Measurements from ENCODE around the gene VPS13D.

Gene VPS13D

DNA sequence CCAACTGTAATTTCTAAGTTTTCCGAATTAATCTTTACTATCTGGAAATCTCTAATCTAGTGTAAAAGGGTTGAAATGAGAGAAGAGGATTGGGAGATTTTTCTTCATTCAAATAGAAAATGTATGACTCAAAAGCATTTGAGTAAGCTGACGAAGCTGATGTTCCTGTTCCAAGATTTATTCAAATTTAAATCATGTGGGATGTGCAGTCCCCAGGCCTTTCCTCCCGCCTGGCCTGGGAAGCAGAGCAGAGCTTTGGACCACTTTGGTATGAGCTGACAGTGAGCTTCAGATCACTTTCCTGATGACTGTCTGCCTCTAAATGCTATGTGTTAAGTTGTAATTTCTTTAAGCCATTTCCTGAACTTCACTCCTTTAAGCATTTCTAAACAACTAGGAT, 196.2 kb downstream of the VPS13D start:
- DNase-seq (ENCODE audit: low spot score), result no peak
- no peak for FAIRE-seq

DNA sequence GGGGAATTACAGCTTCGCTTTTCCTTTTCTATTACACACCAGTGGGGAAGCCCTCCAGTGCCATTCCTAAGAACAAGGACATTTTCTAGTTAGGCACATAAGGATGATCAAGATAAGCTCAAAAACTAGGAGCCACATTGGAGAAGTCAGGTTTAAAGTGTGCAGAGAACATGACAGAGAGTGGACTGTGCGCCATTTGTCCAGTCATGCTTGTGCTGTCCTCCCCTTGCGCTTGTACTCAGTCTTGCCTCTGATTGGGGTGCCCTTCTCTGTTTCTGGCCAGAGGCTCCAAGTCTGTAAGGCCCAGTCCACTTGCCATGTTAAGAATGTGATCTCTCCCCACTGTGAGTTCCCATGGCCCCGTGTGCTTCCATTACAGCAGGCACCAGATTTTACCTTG, 198.5 kb downstream of the VPS13D start:
- FAIRE-seq (no peak), DNase-seq (ENCODE audit: low spot score) (no peak)

DNA sequence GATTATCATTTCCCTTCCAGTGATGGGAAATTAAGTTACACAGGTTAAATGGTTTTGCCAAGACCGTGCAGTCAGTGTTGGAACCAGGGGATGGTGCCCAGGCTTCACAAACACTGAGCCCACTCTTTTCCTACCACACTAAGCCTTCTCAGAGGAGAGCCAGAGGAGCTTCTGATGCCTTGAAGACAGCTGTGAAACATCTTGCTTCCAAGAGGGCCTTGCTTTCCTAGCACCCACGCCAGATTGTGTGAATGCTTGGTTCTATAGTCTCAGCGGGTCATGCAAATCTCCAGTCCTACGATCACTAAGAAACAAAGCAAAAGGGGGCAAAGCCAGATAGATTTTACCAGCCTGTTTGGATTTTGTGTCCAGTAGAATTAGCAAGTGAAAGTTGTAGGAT, 200.7 kb downstream of the VPS13D start:
- FAIRE-seq, result no peak
- DNase-seq (ENCODE audit: low spot score), result no peak

DNA sequence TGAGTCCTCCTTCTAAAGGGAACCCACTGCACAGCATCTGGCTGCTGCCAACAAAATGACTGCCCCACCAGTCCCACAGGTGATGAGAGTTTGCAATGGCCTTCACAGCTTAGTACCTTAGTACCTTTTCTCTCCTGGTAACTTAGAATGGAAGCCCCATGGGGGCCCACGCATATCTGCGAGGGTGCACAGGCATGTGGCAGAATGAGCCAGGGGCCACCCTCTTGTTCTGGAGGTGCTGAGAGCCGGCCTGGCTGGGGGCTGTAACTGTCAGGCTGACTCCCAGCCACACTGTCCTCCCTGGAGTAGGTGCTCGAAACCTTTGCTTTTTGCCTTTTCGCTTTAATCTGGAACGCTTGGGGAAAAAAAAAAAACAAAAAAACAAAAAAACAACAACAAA, 203.1 kb downstream of the VPS13D start:
- FAIRE-seq (no peak), DNase-seq (ENCODE audit: low spot score) (no peak)

DNA sequence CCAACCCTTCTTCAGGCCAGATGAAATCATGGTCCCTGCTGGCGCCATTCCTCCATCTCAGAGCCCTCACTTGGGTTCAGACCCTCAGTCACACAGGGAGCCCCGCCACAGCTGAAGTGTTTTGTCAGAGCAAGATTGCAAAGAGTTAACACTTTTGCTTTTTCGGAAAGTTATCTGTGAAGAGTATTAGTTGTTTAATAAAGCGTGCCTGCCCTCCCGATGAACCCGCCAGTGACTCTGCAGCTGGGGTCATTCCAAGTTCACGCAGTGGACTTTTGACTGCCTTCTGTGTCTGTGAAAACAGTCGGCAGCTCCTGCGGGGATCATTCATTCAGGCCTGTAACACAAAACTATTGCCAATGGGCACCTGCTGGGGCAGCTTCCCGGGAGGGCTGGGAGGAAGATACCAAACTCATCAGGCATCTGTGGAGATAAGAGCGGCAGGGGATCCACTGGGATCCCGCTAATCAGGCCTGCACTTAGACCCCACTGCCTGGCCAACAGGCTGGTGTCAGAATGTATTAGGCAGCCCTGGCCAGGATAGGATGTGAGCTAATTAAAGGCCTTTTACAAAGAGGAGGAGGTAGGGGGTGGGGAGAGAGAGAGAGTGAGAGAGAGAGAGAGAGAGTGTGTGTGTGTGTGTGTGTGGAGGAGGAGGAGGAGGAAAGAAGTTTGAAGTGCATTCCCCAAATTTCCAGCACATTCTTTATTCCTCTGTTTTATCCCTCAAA, 203.7 kb downstream of the VPS13D start:
- DNase-seq (ENCODE audit: low spot score) (no peak), FAIRE-seq (no peak)

DNA sequence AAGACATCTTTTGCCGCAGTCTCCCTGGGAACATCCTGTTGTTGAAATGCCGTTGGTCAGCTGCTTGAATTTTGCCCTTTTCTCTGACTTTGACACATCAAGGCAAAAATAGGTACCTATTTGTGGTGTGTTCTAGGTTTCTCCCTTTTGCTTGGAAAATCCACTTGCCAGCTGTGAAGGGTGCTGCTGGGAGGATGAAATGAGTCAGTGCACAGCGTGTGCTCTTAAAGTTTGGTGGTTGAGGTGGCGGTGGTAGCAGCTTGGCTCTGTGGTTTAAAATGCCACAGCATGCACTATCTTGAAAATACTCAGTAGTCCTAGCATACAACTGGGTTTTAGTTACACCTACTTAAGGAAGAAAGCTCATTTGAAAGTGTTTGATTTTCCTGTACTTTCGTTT, 204.3 kb downstream of the VPS13D start:
- FAIRE-seq, result peak; percentile 89

DNA sequence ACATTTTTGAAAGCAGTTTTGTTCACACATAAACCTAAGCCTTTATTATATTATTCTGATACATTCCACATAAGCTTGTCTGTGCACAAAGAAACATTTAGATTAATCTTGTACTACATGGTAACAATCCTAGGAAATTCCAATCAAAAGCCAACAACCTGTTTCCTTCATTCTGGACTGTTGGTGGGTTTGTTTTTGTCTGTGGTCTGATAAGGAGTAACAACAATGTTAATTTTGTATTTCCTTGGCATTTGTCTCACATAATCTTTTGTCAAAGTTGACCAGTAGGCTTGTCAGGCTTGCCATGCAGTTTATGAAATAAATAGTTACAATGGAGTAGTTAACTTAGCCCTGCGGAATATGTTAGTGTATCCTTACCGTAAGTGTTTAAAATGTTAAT, 204.9 kb downstream of the VPS13D start:
- FAIRE-seq (no peak), DNase-seq (ENCODE audit: low spot score) (no peak)

More for the DNA sequence above, 204.3 kb downstream of the VPS13D start:
- peak; percentile 71 for DNase-seq (ENCODE audit: low spot score)

DNA sequence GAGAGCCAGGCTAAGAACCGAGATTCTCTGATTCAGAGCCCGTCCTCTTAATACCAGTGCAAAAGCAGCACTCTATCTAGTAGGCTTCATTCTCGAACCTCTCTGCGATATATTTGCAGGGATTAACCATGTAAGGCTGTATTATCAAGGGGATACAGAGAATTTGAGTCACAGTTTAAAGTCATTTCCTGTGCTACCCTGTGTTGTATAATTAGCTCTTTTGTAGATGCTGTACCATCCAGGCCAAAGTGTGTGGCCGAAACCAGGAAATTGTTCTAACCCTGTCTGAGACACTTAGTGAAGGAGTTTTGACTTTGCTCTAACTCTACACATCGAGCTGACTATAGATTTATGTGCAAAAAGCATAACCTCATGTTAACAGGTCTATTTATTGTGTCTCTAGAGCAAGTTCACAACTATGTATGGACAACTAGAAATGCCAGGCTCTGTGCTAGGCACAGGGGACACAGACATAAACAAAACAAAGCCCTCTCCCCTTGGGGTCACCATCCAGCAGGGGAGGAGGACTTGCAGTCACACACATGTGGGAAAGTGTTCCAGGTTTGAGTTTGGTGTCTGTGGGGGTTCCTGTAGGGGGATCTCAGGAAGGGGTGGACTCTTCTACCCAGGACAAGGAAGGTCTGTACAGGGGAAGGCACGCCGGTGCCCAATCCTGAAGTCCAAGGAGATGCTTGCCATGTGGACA, 206.0 kb downstream of the VPS13D start:
- no peak for FAIRE-seq
- DNase-seq (ENCODE audit: low spot score), result no peak

DNA sequence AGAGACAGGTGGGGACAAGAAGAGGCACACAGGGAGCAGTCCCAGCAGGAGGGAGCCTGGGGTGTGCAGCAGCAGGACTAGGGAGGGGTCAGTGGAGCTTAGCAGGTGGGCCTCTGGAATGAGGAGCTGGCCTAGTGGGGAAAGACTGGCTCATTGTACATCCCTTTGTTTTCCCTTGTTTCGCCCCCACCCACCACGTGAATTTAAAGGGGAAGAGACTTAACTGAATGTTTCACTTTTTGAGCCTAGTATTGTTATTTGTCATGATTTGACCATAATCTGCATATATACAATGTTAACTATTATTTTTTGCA, 206.5 kb downstream of the VPS13D start:
- DNase-seq (ENCODE audit: low spot score) (no peak), FAIRE-seq (no peak)

DNA sequence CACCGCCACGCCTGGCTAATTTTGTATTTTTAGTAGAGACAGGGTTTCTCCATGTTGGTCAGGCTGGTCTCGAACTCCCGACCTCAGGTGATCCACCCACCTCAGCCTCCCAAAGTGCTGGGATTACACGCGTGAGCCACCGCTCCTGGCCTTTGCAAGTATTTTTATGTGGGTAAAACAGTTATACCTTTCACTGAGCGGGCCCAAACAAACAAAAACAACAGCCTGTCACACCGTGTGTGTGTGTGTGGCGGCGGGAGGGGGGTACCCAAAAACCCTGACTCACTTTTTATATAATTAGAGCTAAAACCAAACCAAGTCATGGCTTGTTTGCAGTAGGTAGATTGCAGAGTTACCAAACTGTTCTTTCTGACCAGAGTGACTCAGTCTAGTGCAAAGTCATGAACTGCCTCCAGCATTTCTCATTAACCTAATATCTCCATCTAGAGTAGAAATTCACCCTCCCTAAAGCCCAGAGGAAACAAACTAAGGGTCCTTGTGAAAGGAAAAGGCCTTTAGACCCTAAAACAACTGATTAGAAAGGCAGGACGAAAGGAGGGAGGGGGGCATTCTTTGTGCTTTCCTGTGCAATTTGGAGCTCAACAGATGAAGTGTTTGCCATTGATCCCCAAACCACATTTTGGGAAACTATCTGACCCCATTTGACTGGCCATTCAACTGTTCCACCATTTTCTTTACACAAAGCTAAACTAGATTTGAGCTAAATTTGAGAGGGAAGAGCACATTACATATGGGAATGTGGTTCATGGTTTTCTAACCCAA, 207.2 kb downstream of the VPS13D start:
- DNase-seq (ENCODE audit: low spot score) (peak; percentile 53), FAIRE-seq (peak; percentile 58)

DNA sequence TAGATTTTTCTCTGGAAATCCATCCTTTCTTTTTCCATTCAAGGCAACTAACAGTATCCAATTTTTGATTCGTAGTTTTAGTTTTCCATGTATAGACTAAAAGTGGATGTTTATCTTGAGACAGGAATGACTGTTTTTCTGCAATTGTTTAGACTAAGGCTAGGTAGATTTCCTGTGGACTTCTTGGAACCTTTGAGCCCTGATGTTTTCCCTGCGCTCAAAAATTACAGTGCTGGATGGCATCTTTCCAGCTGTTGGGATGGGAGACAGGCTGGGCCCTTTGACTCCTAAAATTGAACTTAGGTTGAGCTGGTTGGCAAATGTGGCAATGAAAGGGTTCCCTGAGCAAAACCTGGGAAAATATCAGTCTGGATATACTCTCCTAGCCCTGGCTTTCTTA, 207.8 kb downstream of the VPS13D start:
- no peak for FAIRE-seq
- no peak for DNase-seq (ENCODE audit: low spot score)

DNA sequence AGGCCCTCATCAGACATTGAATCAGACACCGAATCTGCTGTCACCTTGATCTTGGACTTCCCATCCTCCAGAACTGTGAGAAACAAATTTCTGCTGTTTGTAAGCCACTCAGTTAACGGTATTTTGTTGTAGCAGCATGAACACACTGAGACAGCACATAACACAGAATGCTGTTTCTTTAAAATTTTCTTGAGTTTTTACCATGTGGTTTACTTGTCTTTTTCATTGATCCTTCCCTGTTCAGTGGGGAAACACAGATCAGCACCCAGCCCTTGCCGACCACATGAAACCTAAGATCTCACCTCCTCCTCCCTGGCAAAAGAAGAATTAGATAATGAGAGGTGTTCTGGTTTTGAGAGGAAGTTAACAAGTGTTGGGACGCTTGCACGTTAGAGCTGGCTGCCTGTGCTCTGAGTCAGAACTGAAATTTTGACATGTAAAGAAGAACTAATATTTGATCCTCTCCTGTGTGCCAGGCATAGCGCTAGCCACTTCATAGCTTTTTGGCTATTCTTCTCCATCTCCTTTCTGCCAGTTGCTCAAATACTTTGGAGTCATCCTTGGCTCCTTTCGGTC, 208.6 kb downstream of the VPS13D start:
- DNase-seq (ENCODE audit: low spot score), result no peak
- FAIRE-seq, result no peak

DNA sequence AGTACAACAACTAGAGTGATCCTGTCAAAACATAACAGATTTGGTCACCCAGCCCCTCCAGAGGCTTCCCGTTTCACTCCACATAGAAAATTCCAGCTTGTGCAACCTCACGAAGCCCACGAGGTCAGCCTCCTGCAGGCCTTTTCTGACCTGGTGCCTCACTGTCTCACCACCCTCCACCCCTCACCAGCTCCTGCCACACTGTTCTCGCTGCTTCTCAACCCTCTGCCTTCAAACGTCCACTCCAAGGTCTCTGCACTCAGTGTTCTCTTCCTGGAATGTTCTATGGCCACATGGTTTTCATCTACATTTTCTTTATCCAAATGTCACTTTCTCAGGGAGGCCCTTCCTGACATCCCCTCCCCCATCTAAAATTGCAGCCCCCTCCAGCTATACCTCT, 209.2 kb downstream of the VPS13D start:
- FAIRE-seq, result no peak

DNA sequence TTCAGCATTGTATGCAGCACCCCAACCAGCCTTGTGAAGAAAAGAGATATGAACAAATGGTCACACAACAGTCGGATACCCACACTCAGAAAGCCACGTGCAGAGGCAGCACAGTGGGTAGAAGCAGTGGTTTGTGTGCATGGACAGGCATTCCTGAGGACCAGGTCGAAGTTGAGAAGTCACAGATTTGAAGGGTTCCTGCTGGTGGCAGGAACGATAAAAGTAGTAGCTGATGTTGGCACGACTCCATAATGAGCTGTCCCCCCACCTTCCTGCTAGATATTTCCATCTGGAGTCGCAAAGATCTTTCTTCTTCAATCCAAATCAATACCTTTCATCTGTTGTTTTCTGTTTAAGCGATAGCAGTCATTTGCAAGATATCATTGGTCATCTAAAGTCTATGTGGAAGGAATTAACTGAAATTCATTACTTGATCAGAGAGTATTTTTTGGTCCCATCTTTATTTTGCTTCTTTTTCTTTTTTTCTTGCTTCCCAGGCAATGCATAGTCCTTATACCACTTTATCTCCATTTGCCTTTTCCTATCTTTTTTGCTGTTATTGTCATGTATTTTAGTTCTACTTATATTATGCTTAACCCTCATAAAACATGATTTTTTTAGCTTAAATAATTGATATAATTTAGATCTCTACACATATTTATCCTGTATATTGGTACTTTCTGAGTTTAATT, 211.7 kb downstream of the VPS13D start:
- FAIRE-seq (no peak), DNase-seq (ENCODE audit: low spot score) (no peak)

More for the DNA sequence above, 209.2 kb downstream of the VPS13D start:
- DNase-seq (ENCODE audit: low spot score), result no peak

DNA sequence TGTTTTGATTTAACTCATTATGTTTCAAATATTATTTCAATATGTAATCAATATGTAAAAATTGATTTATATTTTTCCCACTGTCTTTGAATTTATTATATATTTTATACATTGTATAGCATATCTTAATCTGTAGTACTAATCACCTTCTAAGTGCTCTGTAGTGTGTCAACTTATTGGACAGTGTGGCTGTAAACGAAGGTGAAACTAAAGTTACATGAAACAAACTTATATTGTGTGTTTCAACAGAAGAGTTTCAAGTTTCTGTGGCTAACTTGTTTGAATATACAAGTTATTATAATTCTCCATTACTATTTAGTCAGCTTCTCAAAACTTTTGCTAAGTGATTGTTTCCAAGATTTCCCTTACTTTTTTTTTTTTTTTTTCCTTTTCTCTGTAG, 212.4 kb downstream of the VPS13D start:
- FAIRE-seq (peak; percentile 39), DNase-seq (ENCODE audit: low spot score) (no peak)

DNA sequence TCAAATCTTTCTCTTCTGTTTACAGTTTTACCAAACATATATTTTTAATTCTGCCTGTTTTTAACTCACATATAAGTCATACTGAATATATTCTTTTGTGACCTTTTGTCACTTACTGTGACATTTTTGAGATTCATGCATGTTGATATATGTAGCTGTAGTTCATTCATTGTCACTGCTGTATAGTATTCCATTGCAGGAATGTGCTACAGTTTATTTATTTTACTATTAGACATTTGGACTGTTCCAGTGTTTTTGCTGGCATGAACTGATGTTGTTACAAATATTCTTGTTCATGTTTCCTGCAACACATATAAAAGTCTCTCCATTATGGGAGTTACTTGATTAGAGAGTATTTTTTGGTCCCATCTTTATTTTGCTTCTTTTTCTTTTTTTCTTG, 213.3 kb downstream of the VPS13D start:
- no peak for FAIRE-seq
- DNase-seq (ENCODE audit: low spot score), result no peak

DNA sequence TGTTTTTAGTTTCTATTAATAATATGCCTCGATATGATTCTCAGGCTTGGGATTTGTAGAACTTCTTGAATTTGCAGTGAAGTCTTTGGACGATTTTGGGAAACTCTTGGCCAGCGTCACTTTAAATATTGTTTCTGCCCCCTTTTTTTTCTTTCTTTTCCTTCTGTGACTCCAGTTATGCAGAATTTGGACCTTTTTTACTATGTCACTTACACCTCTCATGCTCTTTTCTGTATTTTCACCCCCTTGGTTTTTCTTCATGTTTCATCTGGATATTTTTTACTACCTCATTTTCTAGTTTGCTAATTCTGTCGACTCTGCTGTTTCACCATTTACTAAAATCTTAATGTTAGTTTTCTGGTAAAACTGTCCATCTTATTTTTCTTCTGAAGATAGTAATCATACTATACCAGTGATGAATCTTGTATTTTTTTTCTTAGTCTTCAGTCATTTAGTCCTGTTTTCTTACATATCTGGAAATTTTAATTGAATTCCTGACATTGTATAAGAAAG, 214.6 kb downstream of the VPS13D start:
- no peak for FAIRE-seq
- no peak for DNase-seq (ENCODE audit: low spot score)

DNA sequence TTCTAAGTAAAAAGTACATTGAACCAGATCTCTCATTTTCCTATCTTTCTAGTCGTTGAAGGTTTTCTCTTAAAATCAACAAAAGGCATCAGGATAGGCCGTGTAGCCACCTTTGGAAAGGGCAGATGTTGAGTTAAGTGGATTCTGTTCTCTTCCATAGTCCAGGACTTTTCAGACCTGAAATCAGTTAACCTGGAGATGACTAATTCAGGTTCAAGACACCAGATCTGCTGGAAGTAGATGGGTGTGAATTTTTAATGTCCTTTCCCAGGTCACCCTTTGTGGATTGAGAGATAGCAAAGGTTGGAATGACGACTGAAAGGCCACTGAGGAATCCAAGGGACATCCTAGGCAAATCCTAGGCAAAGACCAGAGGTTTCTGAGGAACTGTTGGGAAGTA, 215.4 kb downstream of the VPS13D start:
- no peak for DNase-seq (ENCODE audit: low spot score)

DNA sequence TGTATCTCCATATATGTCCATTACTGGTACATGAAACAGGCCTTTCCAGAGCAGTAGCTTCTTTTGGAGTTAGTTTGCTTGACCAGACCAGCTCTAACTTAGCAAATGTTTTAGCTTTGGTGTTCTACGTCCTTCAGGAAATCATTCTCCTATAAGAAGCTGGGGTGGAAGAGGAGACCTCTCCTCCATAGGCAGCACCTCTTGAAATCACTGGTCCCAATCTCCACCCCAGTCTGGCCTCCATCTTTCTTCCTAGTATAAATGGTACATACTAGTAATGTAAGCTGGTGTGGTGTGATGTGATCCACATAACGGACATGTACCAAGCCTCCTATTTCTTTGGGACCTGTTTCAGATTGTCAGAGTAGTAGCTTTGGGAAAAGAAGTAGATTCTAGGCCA, 216.8 kb downstream of the VPS13D start:
- DNase-seq (ENCODE audit: low spot score) (no peak), FAIRE-seq (no peak)

More for the DNA sequence above, 215.4 kb downstream of the VPS13D start:
- no peak for FAIRE-seq

DNA sequence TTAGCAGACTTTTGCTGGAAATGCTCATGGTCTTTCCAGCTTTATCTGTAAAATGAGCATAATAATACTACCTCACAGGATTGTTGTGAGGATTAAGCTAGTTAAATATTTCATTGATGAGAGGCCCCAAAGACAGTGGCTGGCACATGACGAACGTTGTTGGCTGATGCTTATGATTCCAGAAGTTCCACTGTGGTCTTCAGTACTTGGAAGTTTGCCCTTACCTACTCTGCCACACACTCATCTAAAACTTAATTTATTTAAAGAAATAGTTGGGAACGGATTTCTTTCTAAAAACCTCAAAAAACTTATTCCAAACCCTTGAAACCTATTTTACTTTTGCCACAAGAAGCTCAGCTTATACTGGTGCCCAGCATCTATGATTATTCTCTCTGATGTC, 217.5 kb downstream of the VPS13D start:
- FAIRE-seq (no peak), DNase-seq (ENCODE audit: low spot score) (no peak)

DNA sequence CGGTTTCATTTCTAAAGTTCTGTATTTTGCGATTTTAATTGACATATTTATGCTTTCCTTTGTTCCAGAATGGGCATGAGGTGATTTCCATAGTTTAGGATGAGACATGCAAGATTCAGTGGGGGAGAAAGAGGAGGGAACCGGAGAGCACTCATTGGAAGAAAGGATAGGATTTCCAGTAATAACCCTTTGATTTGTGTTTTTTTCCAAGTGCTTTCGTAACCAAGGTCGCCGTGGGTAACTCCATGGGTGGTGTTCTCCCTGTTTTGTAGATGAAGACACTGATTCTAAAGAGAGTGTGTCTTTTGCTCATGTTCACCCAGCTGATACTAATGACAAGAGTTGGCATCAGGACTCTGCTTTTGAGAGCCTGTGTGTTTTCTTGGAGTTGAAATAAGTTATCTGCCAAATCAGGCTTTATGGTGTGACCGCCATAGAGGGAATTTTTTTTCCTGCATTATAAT, 218.1 kb downstream of the VPS13D start:
- DNase-seq (ENCODE audit: low spot score) (no peak), FAIRE-seq (no peak)

Data from RCC 7860 (cell line).